GM21528 (cell line): ENCODE data around the gene STK32C.

Experiments
- ATAC-seq: cut with Tn5 transposase; IDR thresholded peaks from one replicate; pipeline ENCODE4 v1.9.1; 2021; ENCODE audit warnings: mild to moderate bottlenecking, moderate library complexity; ENCODE audit not compliant: unreplicated experiment, low FRiP score

The STK32C gene

DNA sequence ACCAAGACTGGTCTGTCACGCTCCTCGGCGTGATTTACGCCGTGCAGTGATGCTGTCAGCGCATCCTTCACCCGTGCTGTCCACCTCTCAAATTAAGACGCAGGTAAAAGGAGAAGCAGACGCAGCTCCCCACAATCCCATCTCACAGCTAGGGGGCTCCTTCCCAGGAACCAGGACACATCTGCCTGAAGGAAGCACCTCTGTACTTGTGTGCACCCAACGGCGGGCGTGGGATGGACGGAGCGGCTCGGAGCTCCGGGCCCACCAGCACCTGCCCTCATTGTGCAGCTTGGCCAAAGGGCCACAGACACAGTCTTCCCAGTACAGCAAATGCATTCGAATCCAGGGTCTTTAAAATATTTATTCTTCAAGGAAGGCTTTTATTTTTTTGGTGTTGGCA, 55.3 kb downstream of the STK32C start:
- ATAC-seq, result no peak

- ATAC-seq, result no peak
Measured at GRCh38 chr10:132251928-132252327, 55.8 kb downstream of the STK32C start.

GRCh38 chr10:132250481-132251475, 57.0 kb downstream of the STK32C start:
- ATAC-seq, result no peak

DNA sequence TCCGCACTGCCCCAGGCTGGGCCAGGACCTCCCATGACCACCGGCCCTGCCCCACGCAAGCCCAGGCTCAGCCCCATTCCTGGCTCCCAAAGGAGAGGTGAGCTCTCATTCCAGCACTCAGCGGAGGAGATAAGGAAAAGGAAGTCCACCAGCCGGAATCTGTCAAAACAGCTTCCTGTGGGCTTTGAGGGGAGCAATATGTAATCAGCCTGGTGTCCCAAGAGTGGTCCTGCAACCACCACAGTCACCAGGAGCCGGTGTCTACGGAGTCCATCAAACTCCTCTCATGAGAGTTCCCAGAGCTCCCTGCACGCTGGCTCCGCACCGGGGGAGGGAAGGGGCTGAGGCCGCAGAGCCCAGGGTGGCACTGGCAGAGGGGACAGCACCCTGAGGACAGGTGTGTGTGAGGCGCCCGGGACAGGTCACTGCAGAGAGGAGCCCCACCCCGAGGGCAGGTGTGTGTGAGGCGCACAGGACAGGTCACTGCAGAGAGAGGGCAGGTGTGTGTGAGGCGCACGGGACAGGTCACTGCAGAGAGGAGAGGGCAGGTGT, 57.9 kb downstream of the STK32C start:
- no peak for ATAC-seq

GRCh38 chr10:132249226-132249724, 58.5 kb downstream of the STK32C start:
- no peak for ATAC-seq

- ATAC-seq, result no peak
Measured at GRCh38 chr10:132248455-132249225, 59.1 kb downstream of the STK32C start.

DNA sequence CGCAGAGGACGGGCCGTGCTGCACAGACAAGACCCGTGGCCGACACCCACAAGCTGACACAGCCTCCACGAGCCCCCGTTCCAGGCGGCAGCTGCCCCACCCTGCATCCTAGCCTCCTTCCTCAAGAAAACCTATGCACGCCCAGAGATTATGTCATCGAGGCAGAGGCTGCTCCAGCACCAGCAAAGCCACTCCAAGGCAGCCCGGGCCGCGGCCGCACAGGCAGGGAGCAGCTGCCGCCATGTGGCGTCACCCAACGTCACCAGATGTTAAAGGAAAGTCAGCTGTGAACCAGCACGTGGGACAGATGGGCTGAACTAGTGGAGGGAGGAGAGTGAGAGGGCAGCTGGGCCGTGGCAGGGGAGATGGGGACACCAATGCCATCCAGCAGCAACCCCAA, 59.8 kb downstream of the STK32C start:
- no peak for ATAC-seq

GRCh38 chr10:132246296-132246695, 61.5 kb downstream of the STK32C start:
- no peak for ATAC-seq

GRCh38 chr10:132245056-132245455, 62.7 kb downstream of the STK32C start:
- no peak for ATAC-seq

DNA sequence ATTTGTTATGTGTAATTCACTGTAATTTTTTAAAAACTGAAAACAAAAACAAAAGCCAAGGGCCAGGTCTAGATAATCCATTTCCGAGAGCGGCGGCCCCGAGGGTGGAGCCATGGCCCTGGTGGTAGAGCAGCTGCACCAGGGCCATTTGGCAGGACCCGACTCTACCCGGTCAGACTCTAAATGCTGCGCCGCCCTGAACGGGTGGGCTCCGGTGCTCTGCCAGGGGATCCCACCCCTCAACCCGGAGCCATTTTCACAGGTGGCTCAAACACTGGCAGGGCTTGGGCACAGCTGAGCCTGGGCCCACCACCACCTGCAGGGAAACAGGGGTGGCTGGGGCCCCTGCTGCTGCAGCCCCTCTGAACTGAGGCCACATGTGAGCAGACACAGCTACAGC, 64.1 kb downstream of the STK32C start:
- ATAC-seq, result no peak

GRCh38 chr10:132243141-132243540, 64.6 kb downstream of the STK32C start:
- no peak for ATAC-seq

GRCh38 chr10:132242103-132242840, 65.5 kb downstream of the STK32C start:
- ATAC-seq, result no peak

DNA sequence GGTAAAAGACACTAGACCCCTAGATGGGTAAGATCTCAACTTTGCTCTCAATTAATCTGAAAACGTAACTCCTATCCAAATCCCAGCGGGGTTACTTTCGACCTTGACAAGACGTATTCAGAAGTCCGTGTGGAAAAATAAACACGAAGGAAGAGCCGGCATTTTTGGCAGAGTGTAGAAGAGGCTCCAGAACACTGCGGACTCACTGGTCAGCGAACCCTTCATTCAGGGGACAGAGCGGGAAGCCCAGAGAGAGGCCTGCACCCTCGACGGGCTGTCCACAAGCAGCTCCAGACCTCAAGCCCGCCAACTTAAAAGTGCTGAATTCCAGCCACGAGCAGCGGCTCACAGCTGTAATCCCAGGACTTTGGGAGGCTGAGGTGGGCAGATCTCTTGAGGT, 66.3 kb downstream of the STK32C start:
- ATAC-seq, result no peak

GRCh38 chr10:132241086-132241485, 66.7 kb downstream of the STK32C start:
- ATAC-seq, result no peak

- no peak for ATAC-seq
Measured at GRCh38 chr10:132240581-132240980, 67.2 kb downstream of the STK32C start.

DNA sequence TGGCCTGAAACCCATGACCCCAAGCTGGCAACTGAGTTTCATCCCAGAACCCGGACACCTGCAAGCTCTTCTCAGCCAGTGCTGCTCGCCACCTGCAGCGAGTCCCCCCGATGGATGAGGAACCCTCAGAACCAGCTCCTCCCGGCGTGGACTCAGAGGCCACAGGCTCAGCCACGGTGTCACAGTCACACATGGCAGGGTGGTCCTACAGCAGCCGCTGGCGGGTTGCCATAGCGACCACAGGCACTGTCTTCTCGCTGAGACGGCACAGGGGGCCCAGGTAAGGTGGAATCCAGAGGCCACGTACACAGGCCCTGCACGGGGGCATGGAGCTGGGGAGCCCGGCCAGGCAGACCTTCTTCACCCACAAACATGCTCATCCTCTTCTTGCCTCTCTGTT, 67.6 kb downstream of the STK32C start:
- ATAC-seq, result no peak

GRCh38 chr10:132239126-132240031, 68.4 kb downstream of the STK32C start:
- ATAC-seq, result no peak

- ATAC-seq, result no peak
Measured at GRCh38 chr10:132238371-132239125, 69.2 kb downstream of the STK32C start.

DNA sequence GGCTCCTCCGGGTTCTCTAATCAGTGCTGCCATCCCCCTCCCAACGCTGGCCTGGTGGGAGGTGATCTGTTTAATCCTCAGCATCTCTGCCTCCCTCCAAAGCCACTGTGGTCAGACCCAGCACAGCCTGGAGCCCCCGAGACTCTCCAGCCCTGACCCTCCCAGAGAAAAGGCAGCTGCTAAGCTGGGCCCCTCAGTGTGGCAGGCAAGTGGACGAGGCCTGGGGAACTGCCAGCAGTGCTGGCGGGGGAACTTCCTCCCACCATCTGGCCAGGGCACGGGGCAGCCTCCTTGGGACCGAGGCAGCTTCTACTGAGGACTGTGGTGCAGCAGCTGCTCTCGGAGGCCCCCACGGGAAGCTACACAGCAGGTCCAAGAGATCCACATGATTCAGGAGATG, 69.9 kb downstream of the STK32C start:
- no peak for ATAC-seq
